ENCODE results near the gene P2RX3. TPM values are rescaled to one million over a fixed set of nuclear protein-coding genes. Genes with fewer than 3 reads are reported as not detected.

The P2RX3 gene
- total RNA-seq, 4 donors from 2014 or later: not detected

DNA sequence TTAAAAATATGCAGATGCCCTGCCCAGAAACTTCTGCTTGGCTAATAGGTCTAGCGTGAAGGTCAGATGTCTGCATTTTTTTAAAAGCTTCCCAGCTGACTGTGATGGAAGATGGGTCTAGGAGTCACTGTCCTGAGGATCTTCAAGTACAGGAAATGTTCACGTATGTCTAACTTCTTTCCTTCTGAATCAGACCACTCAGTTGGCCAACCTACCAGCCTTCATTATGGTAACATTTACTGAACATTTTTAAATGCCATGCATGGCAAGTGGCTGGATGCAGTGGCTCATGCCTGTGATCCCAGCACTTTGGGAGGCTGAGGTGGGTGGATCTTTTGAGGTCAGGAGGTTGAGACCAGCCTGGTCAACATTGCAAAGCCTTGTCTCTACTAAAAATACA is 53.4 kb downstream of the P2RX3 start:
- 31 to 68% methylated on average over 2 of the region's 2 CpGs for WGBS, 2 donors
- Histone ChIP-seq H3K27me3 (no peaks in the 10 kb centered on the region), H3K4me3 (no peak overlapping the region), H3K27ac (no peak overlapping the region), H3K9me3 (no peaks in the 10 kb centered on the region), H3K36me3 (no peaks in the 10 kb centered on the region), H3K4me1 (no peaks in the 10 kb centered on the region)
- intact Hi-C loops (cut with DNase I): no loop called here
- TF ChIP-seq POLR2A (IDR thresholded peaks at IDR 0.05): no peak
- TF ChIP-seq, protein P1, sequence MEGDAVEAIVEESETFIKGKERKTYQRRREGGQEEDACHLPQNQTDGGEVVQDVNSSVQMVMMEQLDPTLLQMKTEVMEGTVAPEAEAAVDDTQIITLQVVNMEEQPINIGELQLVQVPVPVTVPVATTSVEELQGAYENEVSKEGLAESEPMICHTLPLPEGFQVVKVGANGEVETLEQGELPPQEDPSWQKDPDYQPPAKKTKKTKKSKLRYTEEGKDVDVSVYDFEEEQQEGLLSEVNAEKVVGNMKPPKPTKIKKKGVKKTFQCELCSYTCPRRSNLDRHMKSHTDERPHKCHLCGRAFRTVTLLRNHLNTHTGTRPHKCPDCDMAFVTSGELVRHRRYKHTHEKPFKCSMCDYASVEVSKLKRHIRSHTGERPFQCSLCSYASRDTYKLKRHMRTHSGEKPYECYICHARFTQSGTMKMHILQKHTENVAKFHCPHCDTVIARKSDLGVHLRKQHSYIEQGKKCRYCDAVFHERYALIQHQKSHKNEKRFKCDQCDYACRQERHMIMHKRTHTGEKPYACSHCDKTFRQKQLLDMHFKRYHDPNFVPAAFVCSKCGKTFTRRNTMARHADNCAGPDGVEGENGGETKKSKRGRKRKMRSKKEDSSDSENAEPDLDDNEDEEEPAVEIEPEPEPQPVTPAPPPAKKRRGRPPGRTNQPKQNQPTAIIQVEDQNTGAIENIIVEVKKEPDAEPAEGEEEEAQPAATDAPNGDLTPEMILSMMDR (IDR thresholded peaks at IDR 0.05): no peak
- no peak for DNase-seq

DNA sequence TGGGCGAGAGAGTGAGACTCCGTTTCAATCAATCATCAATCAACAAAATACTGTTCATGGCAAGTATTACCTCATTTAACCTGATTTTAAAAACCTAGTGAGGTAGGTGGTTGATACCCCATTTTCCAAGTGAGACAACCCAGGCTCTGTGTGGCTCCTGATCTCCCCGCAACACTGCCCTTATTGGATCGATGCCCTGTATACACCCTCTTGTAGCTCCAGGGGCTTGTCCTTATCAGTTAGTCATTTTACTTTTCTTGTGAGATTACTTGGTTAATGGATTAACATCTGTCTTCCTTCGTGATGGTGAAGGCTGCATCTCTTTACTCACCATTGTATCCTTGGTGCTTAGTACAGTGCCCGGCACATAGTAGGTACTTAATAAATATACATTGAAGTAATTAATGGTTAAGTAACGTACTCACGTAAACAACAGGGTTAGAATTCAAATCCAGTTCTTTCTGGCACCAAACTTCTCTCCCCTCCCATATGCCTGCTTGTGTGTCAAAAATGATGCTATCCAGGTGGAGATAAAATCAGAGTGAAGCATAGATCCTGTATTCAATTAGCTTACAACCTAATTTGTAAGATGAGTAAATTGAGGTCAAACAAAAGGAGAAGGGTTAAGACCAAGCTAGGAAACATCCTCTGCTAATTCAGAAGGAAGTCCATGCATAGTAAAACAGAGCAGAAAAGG is 54.1 kb downstream of the P2RX3 start:
- WGBS, 2 donors: 79 to 85% methylated on average over 8 of the region's 8 CpGs
- DNase-seq: no peak
- no peak overlapping the region for H3K4me3 ChIP-seq
- H3K36me3 ChIP-seq: no peaks in the 10 kb centered on the region
- no peaks in the 10 kb centered on the region for H3K27me3 ChIP-seq
- H3K27ac ChIP-seq: no peak overlapping the region
- no peaks in the 10 kb centered on the region for H3K9me3 ChIP-seq
- intact Hi-C loops (cut with DNase I): no loop called here
- no peaks in the 10 kb centered on the region for H3K4me1 ChIP-seq
- TF ChIP-seq POLR2A (IDR thresholded peaks at IDR 0.05): no peak
- TF ChIP-seq, protein P1 (IDR thresholded peaks at IDR 0.05): no peak

DNA sequence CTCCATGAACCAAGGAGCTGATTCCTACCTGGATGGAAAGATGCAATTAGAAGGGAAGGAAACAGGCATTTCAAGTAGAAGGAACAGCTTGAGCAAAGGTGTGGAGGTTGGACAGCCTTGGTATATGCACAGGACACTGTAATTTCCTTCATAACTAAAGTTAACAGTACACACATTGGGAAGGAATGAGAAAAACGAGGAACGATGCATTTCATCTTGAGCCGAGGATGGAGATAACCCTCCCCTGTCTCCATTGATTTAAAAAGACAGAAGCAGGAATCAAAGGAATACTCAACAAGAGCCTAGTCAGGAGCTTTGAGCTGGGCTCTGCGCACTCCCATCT is 54.6 kb downstream of the P2RX3 start:
- Histone ChIP-seq H3K27me3 (no peaks in the 10 kb centered on the region), H3K36me3 (no peaks in the 10 kb centered on the region), H3K4me1 (no peaks in the 10 kb centered on the region), H3K27ac (no peak overlapping the region), H3K4me3 (no peak overlapping the region), H3K9me3 (no peaks in the 10 kb centered on the region)
- 86% methylated on average over 4 of the region's 4 CpGs for WGBS, 2 donors
- TF ChIP-seq, protein P1 (IDR thresholded peaks at IDR 0.05): no peak
- no peak for TF ChIP-seq POLR2A (IDR thresholded peaks at IDR 0.05)
- DNase-seq: no peak
- intact Hi-C loops (cut with DNase I): no loop called here

DNA sequence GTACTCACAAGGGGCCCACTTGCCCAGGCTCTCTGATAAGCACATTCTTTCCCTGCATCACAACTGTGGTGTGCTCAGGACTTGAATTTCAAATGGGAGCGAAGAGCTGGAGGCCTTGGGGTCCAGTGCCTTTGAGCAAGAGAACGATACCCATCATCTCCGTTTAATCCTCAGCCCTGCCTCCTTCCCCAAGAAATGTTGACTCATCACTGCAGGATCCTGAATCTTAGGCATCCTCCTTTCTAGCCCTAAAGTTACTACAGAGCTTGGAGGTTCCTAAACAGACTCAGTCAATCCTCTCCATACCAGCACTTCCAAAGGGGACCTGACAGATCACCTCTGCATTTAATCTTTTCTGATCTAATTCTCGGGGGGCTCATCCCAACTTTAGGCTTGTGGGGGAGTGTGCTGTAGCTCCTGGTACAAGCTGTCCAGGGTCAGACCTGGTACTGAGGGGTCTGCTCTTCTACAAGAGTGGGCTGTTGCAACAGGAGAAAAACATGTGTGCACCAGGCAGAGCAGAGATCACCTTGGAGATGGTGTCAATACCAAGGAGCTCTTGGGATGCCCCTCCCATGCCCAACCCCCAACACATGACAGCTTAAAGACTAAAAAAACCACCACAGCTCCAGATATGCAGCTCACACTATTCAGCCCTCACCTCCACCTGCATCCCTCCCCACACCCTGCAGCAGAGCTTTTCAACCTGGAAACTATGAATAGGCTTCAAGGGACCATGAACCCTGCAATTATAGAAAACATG is 56.2 kb downstream of the P2RX3 start:
- H3K9me3 ChIP-seq: no peaks in the 10 kb centered on the region
- 85 to 87% methylated on average over 4 of the region's 4 CpGs for whole genome bisulfite sequencing, 2 donors
- no peak for TF ChIP-seq POLR2A (IDR thresholded peaks at IDR 0.05)
- TF ChIP-seq, protein P1 (IDR thresholded peaks at IDR 0.05): no peak
- H3K36me3 ChIP-seq: no peaks in the 10 kb centered on the region
- H3K27ac ChIP-seq: no peak overlapping the region
- intact Hi-C loops (cut with DNase I): no loop called here
- no peak for DNase-seq
- no peaks in the 10 kb centered on the region for H3K27me3 ChIP-seq
- H3K4me3 ChIP-seq: no peak overlapping the region
- no peaks in the 10 kb centered on the region for H3K4me1 ChIP-seq

DNA sequence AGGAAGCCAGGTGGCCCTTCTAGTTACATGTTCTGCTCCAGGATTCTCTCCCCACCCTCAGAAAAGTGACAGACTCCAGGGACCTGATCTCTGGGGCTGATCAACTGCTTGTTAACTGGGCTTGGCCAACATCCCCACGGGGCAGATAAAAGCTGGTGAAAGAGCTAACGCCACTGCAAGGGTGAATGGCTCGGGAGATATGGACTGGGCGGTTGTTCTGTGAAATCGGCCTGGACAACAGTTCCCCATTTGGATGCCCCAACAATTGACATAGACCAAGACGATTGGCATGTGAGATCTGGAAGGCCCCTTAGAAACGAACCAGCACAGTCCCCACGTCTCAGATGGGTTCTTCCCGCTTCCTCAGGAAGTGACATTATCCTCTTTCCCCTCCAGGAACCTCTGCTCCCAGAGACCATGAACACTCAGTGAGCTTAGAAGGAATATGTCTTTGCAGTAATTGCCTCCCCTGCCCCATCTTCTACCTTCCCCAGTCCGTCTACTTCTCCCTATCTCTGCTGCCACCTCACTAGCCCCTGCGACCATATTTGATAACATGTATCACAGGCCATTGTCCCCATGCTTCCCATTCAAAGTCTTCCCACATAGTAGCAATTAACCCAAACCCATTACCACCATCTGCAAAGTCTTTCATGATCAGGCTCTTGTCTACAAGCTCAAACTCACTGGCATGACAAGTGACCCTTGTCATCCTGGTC is 57.9 kb downstream of the P2RX3 start:
- WGBS, 2 donors: 85 to 90% methylated on average over 11 of the region's 11 CpGs
- TF ChIP-seq POLR2A (IDR thresholded peaks at IDR 0.05): no peak
- TF ChIP-seq, protein P1 (IDR thresholded peaks at IDR 0.05): no peak

More for the DNA sequence above, 57.9 kb downstream of the P2RX3 start:
- Histone ChIP-seq H3K9me3 (no peaks in the 10 kb centered on the region), H3K27ac (no peak overlapping the region), H3K27me3 (no peaks in the 10 kb centered on the region), H3K4me1 (no peaks in the 10 kb centered on the region), H3K36me3 (no peaks in the 10 kb centered on the region), H3K4me3 (no peak overlapping the region)
- intact Hi-C loops (cut with DNase I): no loop called here
- no peak for DNase-seq
